Left lung (tissue), 10 donors: ENCODE data around the gene BRINP2. TPM values are rescaled to one million over a fixed set of nuclear protein-coding genes. Genes with fewer than 3 reads are reported as not detected.

Source experiments
- ATAC-seq: fragments of 200-7000 bp; cut with Tn5 transposase; one replicate; pipeline ENCODE4 v1.9.1; 2020; ENCODE audit warnings: moderate library complexity
- DNase-seq, 4 donors: peaks; one replicate each; pipeline ENCODE4 v3.0.0-alpha.2; 2013 to 2020
- H3K27ac ChIP-seq, 2 donors: fragments of 200-600 bp; sonication (generic) in 1 of 2; one replicate each; pipeline versions ENCODE4 v1.5.0 to v1.8.0; 2020 to 2021
- H3K27me3 ChIP-seq, 2 donors: fragments of 200-600 bp; sonication (generic) in 1 of 2; one replicate each; pipeline versions ENCODE4 v1.5.0 to v1.8.0; 2020 to 2021
- H3K36me3 ChIP-seq, 2 donors: fragments of 200-600 bp; sonication (generic) in 1 of 2; one replicate each; pipeline versions ENCODE4 v1.5.0 to v1.8.0; 2020 to 2021
- H3K4me1 ChIP-seq, 2 donors: fragments of 200-600 bp; one replicate each; pipeline ENCODE4 v1.8.0; 2021
- H3K4me3 ChIP-seq, 2 donors: fragments of 200-600 bp; sonication (generic) in 1 of 2; one replicate each; pipeline versions ENCODE4 v1.5.0 to v1.8.0; 2020 to 2021; ENCODE audit warnings: mild to moderate bottlenecking in 1 of 2
- H3K9me3 ChIP-seq, 2 donors: fragments of 200-600 bp; sonication (generic) in 1 of 2; one replicate each; pipeline versions ENCODE4 v1.5.0 to v1.8.0; 2020 to 2021
- CTCF ChIP-seq, 2 donors: fragments of 200-600 bp; sonication (generic) in 1 of 2; IDR thresholded peaks; one replicate each; pipeline versions ENCODE4 v1.5.0 to v1.8.0; 2021; ENCODE audit warnings: antibody characterized with exemption in 2 of 2
- intact Hi-C, 2 donors: fragments of 100-400 bp; cut with DNase I; formaldehyde crosslinking; loops; one replicate each; pipeline versions ENCODE4 v1.11.2 to v1.14.2; 2022
- polyA plus RNA-seq, 6 donors: library from polyadenylated mRNA; unstranded; fragments of 120-200 nt; gene quantifications; one replicate each; pipeline ENCODE4 v1.2.1, GENCODE V29; 2013; ENCODE audit not compliant: insufficient read length in 6 of 6
- total RNA-seq, 2 donors: library from RNA; stranded (reverse); fragmentation: NEBNext Ultra II Directional; extraction: Animal tissue kit (Norgen Biotek cat#: 25700); gene quantifications; one replicate each; pipeline ENCODE4 v1.2.1, GENCODE V29; 2021
- donor health status: DM: no; HTN: yes; CAD: no.
- donor health status: DM: no; HTN: no; CAD: no.

The BRINP2 gene
- total and polyA plus RNA-seq, 8 donors, result 0.08 to 1.5 (median 0.78) TPM; not detected in 1

- Histone ChIP-seq H3K9me3 (no peaks in the 10 kb centered on the region), H3K27ac (no peak overlapping the region), H3K4me1 (no peaks in the 10 kb centered on the region), H3K4me3 (no peak overlapping the region), H3K36me3 (no peaks in the 10 kb centered on the region), H3K27me3 (no peaks in the 10 kb centered on the region)
- ATAC-seq (no peak), DNase-seq (no peak)
- TF ChIP-seq CTCF (IDR thresholded peaks at IDR 0.05), result no peak
- intact Hi-C loops, result no loop called here
Observed at GRCh38 chr1:177287994-177288393, 117.2 kb downstream of the BRINP2 start.

- ATAC-seq (no peak), DNase-seq (no peak)
- intact Hi-C loops, result no loop called here
- Histone ChIP-seq H3K27ac (no peak overlapping the region), H3K27me3 (no peaks in the 10 kb centered on the region), H3K4me3 (no peak overlapping the region), H3K36me3 (no peaks in the 10 kb centered on the region), H3K9me3 (no peaks in the 10 kb centered on the region), H3K4me1 (no peaks in the 10 kb centered on the region)
- TF ChIP-seq CTCF (IDR thresholded peaks at IDR 0.05), result no peak
Observed at GRCh38 chr1:177289532-177289931, 118.8 kb downstream of the BRINP2 start.

- DNase-seq (no peak), ATAC-seq (no peak)
- no peaks in the 10 kb centered on the region for H3K9me3 ChIP-seq
- no peak for TF ChIP-seq CTCF (IDR thresholded peaks at IDR 0.05)
- no peak overlapping the region for H3K27ac ChIP-seq
- intact Hi-C loops, result no loop called here
- no peaks in the 10 kb centered on the region for H3K4me1 ChIP-seq
- no peak overlapping the region for H3K4me3 ChIP-seq
- no peaks in the 10 kb centered on the region for H3K36me3 ChIP-seq
- no peaks in the 10 kb centered on the region for H3K27me3 ChIP-seq
Observed at GRCh38 chr1:177300431-177300830, 129.7 kb downstream of the BRINP2 start.

- ATAC-seq (no peak), DNase-seq (no peak)
- Histone ChIP-seq H3K36me3 (no peaks in the 10 kb centered on the region), H3K4me3 (no peak overlapping the region), H3K27me3 (no peaks in the 10 kb centered on the region), H3K4me1 (no peaks in the 10 kb centered on the region), H3K9me3 (no peaks in the 10 kb centered on the region), H3K27ac (no peak overlapping the region)
- intact Hi-C loops, result no loop called here
- TF ChIP-seq CTCF (IDR thresholded peaks at IDR 0.05), result no peak
Observed at GRCh38 chr1:177301425-177302124, 130.8 kb downstream of the BRINP2 start.

GRCh38 chr1:177302357-177303044 is 131.7 kb downstream of the BRINP2 start:
- Histone ChIP-seq H3K36me3 (no peaks in the 10 kb centered on the region), H3K27me3 (no peaks in the 10 kb centered on the region), H3K4me1 (no peaks in the 10 kb centered on the region), H3K9me3 (no peaks in the 10 kb centered on the region), H3K4me3 (no peak overlapping the region), H3K27ac (no peak overlapping the region)
- no peak for TF ChIP-seq CTCF (IDR thresholded peaks at IDR 0.05)
- DNase-seq (peak in 1 of 4 donors; percentile 41), ATAC-seq (peak; percentile 90)
- intact Hi-C loops, result no loop called here
